Naive B cell (primary cell): ENCODE results near the gene SCEL. TPM values are rescaled to one million over a fixed set of nuclear protein-coding genes. Genes with fewer than 3 reads are reported as not detected.
"Not testable (repeated sequence)": the region's sequence is repeated elsewhere in the genome, so short reads cannot be mapped to it uniquely, and the experiment has no call there.

Source experiments
- ATAC-seq, 2 donors: fragments of 150-1000 bp; cut with Tn5 transposase; 2 replicates each; pipeline ENCODE4 v1.10.0; 2021; ENCODE audit warnings: low read depth in 2 of 2, mild to moderate bottlenecking in 2 of 2, moderate library complexity in 2 of 2
- DNase-seq: peaks from one replicate; pipeline ENCODE4 v3.0.0; 2022
- H3K27ac Mint-ChIP-seq, 6 donors: one replicate each; pipeline ENCODE4 v1.8.0; 2020 to 2022; ENCODE audit warnings: mild to moderate bottlenecking in 6 of 6, mixed read lengths in 6 of 6, moderate library complexity in 5 of 6, inconsistent platforms in 2 of 6
- H3K27me3 Mint-ChIP-seq, 3 donors: one replicate each; pipeline ENCODE4 v1.8.0; 2021 to 2022; ENCODE audit warnings: mixed read lengths in 3 of 3, mild to moderate bottlenecking in 1 of 3
- H3K36me3 Mint-ChIP-seq, 2 donors: one replicate each; pipeline ENCODE4 v1.8.0; 2020 to 2022; ENCODE audit warnings: mixed read lengths in 2 of 2, inconsistent platforms in 1 of 2, mild to moderate bottlenecking in 1 of 2
- H3K4me1 Mint-ChIP-seq, 3 donors: one replicate each; pipeline ENCODE4 v1.8.0; 2020 to 2022; ENCODE audit warnings: mixed read lengths in 3 of 3, inconsistent platforms in 1 of 3, mild to moderate bottlenecking in 1 of 3, moderate library complexity in 1 of 3
- H3K4me3 Mint-ChIP-seq, 8 donors: one replicate each; pipeline ENCODE4 v1.8.0; 2020 to 2022; ENCODE audit warnings: mild to moderate bottlenecking in 8 of 8, mixed read lengths in 8 of 8, moderate library complexity in 8 of 8, inconsistent platforms in 2 of 8
- H3K9me3 Mint-ChIP-seq, 7 donors: one replicate each; pipeline ENCODE4 v1.8.0; 2020 to 2022; ENCODE audit warnings: mixed read lengths in 7 of 7, mild to moderate bottlenecking in 5 of 7, inconsistent platforms in 2 of 7, moderate library complexity in 1 of 7
- polyA plus RNA-seq, 6 donors: library from polyadenylated mRNA; unstranded; fragments of 300-500 nt; fragmentation: Illumina TruSeq; gene quantifications; one replicate each; pipeline ENCODE4 v1.2.3, GENCODE V29; 2021; ENCODE audit warnings: low read depth in 6 of 6

SCEL gene
- polyA plus RNA-seq, 6 donors from 2014 or later, result not detected

DNA sequence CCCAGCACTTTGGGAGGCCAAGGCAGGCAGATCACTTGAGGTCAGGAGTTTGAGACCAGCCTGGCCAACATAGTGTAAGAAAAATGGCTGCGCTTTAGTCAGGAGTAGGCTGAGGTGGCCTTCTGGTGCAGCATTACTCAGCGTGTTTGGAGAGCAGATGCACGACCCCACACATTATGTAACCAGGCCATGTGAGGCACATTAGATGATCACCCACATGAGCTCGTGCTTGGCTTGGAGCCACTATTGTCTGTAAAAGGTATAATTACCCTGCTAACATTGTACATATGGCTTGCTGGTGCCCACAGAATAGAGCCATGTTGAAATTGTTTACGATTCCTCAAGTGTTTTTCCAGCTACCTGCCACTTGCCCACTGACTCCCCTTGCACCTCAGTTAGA is 24.0 kb upstream of the SCEL start:
- H3K4me3 Mint-ChIP-seq, result no peak overlapping the region
- H3K27ac Mint-ChIP-seq, result no peak overlapping the region
- ATAC-seq, result no peak

DNA sequence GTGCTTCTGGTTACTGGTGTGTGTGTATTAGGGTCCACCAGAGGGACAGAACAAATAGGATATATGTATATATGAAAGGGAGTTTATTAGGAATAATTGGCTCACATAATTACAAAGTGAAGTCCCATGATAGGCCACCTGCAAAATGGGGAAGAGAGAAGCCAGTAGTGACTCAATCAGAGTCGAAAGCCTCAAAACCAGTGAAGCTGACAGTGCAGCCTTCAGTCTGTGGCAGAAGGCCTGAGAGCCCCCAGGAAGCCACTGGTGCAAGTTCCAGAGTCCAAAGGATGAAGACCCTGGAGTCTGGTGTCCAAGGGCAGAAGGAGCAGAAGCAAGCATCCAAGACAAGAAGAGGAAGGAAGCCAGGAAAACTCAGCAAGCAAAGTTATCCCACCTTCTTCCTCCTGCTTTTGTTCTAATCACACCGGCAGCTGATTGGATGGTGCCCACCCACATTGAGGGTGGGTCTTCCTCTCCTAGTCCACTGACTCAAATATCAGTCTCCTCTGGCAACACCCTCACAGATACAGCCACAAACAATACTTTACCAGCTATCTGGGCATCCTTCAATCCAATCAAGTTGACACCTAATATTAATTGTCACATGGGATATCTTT is 21.7 kb upstream of the SCEL start:
- Mint-ChIP-seq H3K36me3 (no peaks in the 10 kb centered on the region), H3K4me3 (peak overlapping the region in 6 of 8 donors; percentile 6 to 78 (median 38)), H3K27me3 (no peaks in the 10 kb centered on the region), H3K27ac (peak overlapping the region in 4 of 6 donors; percentile 50 to 92 (median 69)), H3K9me3 (no peaks in the 10 kb centered on the region), H3K4me1 (peaks cover 12 to 16% (median 15%) of the 10 kb centered on the region in 3 donors)
- ATAC-seq (peak; percentile 92 to 93), DNase-seq (peak; percentile 16)

More for the DNA sequence above, 24.0 kb upstream of the SCEL start:
- Mint-ChIP-seq H3K9me3 (no peaks in the 10 kb centered on the region), H3K36me3 (no peaks in the 10 kb centered on the region), H3K4me1 (peaks cover 12 to 16% (median 15%) of the 10 kb centered on the region in 3 donors), H3K27me3 (peaks cover 0 to 7% (median 0%) of the 10 kb centered on the region in 3 donors)
- DNase-seq, result no peak

DNA sequence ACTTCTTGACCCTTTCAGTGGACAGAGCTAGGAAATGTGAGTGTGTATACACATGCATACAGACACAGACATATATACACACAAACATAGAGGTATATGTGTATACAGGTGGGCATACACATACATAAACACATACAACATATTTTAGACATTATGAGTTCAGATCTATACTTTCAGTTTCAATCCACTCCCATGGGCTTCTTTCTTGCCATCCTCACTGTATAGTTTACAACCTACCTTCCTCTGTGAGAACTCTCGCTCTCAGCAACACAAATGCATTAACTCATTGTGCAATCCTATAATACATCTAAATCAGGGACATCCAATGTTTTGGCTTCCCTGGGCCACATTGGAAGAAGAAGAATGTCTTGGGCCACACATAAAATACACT is 21.2 kb upstream of the SCEL start:
- H3K4me1 Mint-ChIP-seq, result peaks cover 12 to 16% (median 14%) of the 10 kb centered on the region in 3 donors
- DNase-seq, result no peak
- H3K4me3 Mint-ChIP-seq, result peak overlapping the region in 4 of 8 donors; percentile 22 to 78 (median 38)

DNA sequence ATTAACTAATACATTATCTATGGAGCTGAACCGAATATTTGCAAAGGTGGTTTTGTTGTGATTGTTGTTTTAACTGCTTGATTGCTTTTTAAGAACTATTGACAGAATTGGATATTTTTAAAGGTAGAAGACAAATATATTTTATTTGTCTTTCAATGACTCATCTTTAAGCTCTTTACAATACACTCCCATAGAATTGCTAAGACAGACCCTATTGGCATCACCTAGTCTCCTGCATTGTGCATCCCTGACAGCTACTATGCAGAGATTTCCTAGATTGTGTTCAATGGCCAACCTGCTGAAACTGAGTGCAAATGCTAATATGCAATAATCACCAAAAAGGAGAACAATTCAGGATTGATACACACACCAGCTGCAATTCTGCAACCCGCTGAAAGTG is 19.7 kb upstream of the SCEL start:
- Mint-ChIP-seq H3K4me1 (peaks cover 12 to 16% (median 12%) of the 10 kb centered on the region in 3 donors), H3K9me3 (no peaks in the 10 kb centered on the region), H3K27me3 (no peaks in the 10 kb centered on the region), H3K4me3 (no peak overlapping the region), H3K27ac (no peak overlapping the region), H3K36me3 (no peaks in the 10 kb centered on the region)
- ATAC-seq (no peak), DNase-seq (no peak)

More for the DNA sequence above, 21.2 kb upstream of the SCEL start:
- H3K27me3 Mint-ChIP-seq, result no peaks in the 10 kb centered on the region
- ATAC-seq, result peak; percentile 71 to 73
- H3K36me3 Mint-ChIP-seq, result no peaks in the 10 kb centered on the region
- no peaks in the 10 kb centered on the region for H3K9me3 Mint-ChIP-seq
- peak overlapping the region in 2 of 6 donors; percentile 50 to 92 for H3K27ac Mint-ChIP-seq

DNA sequence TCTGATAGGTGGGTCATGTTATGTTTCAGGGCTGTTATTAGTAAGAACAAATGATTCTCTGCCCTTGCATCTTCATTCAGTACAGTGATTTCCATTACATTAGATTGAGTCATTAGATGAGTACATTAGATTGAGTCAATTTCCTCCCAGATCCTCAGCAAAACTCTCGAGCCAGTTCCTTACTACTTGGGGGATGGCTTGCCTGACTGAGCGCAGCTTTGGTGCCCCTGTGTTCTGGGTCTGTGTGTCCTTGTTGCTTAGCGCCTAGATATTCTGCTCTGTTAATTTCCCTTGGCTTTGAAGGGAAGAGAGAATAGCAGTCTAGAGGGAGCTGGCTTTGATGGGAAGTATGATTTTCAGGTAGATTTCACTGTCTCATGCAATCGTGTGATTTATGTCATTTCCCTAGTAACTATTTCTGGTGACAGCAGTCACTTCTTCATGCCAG is 19.1 kb upstream of the SCEL start:
- ATAC-seq (no peak), DNase-seq (no peak)
- H3K9me3 Mint-ChIP-seq, result no peaks in the 10 kb centered on the region
- no peak overlapping the region for H3K27ac Mint-ChIP-seq
- H3K4me3 Mint-ChIP-seq, result no peak overlapping the region
- no peaks in the 10 kb centered on the region for H3K27me3 Mint-ChIP-seq
- H3K36me3 Mint-ChIP-seq, result no peaks in the 10 kb centered on the region
- H3K4me1 Mint-ChIP-seq, result peaks cover 12 to 16% (median 12%) of the 10 kb centered on the region in 3 donors

DNA sequence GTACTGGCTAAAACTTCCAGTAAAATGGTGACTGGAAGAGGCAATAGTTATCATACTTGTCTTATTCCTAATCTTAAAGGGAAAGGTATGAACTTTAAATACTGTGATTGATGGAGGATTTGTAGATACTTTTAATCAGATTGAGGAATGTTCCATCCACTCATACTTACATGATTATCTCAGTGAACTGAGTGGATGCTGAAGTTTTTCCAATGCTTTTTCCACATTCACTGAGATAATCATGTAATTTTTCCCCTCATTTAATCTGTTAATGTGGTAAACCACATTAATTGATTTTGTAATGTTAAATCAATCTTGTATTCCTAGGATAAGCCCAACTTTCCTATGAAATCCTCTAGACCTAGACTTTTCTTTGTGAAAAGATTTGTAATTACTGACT is 17.2 kb upstream of the SCEL start:
- Mint-ChIP-seq H3K9me3 (peaks cover 0 to 4% (median 0%) of the 10 kb centered on the region in 7 donors), H3K27me3 (peaks cover 0 to 5% (median 2%) of the 10 kb centered on the region in 3 donors), H3K36me3 (no peaks in the 10 kb centered on the region), H3K4me1 (peaks cover 12 to 15% (median 12%) of the 10 kb centered on the region in 3 donors), H3K27ac (no peak overlapping the region), H3K4me3 (no peak overlapping the region)
- DNase-seq (no peak), ATAC-seq (no peak)

DNA sequence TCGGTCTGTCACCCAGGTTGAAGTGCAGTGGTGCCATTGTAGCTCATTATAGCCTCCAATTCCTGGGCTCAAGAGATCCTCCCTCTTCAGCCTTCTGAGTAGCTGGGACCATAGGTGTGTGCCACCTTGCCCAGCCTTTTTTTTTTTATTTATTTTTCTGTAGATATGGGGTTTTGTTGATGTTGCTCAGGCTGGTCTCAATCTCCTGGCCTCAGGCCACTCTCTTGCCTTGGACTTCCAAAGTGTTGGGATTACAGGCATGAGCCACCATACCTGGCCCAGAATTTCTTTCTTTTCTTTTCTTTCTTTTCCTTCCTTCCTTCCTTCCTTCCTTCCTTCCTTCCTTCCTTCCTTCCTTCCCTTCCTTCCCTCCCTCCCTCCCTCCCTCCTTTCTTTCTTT is 16.1 kb upstream of the SCEL start:
- DNase-seq, H3K9me3 Mint-ChIP-seq, H3K27me3 Mint-ChIP-seq, H3K27ac Mint-ChIP-seq, H3K4me1 Mint-ChIP-seq, H3K36me3 Mint-ChIP-seq, H3K4me3 Mint-ChIP-seq, ATAC-seq: not testable (repeated sequence)

DNA sequence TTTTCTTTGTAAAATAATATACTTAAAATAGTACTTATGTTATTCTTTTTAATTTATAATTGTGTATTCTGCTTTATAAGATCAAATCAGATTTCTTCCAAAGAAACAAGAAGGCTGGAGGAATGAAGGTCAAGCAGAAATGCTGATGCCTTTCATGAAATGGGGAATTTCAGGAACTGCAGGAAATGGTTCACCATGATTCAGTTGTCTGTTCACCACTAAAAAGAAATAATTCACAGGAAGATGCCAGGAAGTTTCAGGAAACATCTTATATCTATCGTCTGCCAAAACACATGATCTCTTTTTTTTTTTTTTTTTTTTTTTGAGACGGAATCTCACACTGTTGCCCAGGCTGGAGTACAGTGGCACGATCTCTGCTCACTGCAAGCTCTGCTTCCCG is 15.7 kb upstream of the SCEL start:
- no peak overlapping the region for H3K27ac Mint-ChIP-seq
- H3K9me3 Mint-ChIP-seq, result peaks cover 0 to 4% (median 0%) of the 10 kb centered on the region in 7 donors
- no peaks in the 10 kb centered on the region for H3K36me3 Mint-ChIP-seq
- no peak for ATAC-seq
- H3K27me3 Mint-ChIP-seq, result peaks cover 0 to 8% (median 5%) of the 10 kb centered on the region in 3 donors
- no peak for DNase-seq
- no peak overlapping the region for H3K4me3 Mint-ChIP-seq
- no peaks in the 10 kb centered on the region for H3K4me1 Mint-ChIP-seq

DNA sequence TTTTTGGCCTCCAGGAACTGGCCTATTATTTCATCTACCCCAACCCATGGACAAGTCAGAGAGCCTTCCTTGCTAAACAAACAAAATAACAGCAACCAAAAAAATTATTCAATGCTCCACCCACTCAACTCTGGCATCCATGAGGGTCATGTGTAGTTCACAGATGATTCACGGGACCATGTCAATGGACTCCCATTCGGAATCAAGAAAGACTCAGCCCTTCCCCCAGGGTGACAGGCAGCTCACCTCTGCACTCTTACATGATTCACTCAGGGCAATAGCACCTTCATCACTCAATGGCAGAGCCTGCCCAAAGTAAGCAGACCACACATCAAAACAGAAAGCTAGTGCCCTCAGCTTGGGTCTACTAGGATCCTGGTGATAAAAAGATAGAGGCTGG is 14.3 kb upstream of the SCEL start:
- DNase-seq (no peak), ATAC-seq (no peak)
- peaks cover 0 to 4% (median 0%) of the 10 kb centered on the region in 7 donors for H3K9me3 Mint-ChIP-seq
- peaks cover 0 to 16% (median 5%) of the 10 kb centered on the region in 3 donors for H3K27me3 Mint-ChIP-seq
- H3K27ac Mint-ChIP-seq, result no peak overlapping the region
- no peak overlapping the region for H3K4me3 Mint-ChIP-seq
- no peaks in the 10 kb centered on the region for H3K4me1 Mint-ChIP-seq
- no peaks in the 10 kb centered on the region for H3K36me3 Mint-ChIP-seq

DNA sequence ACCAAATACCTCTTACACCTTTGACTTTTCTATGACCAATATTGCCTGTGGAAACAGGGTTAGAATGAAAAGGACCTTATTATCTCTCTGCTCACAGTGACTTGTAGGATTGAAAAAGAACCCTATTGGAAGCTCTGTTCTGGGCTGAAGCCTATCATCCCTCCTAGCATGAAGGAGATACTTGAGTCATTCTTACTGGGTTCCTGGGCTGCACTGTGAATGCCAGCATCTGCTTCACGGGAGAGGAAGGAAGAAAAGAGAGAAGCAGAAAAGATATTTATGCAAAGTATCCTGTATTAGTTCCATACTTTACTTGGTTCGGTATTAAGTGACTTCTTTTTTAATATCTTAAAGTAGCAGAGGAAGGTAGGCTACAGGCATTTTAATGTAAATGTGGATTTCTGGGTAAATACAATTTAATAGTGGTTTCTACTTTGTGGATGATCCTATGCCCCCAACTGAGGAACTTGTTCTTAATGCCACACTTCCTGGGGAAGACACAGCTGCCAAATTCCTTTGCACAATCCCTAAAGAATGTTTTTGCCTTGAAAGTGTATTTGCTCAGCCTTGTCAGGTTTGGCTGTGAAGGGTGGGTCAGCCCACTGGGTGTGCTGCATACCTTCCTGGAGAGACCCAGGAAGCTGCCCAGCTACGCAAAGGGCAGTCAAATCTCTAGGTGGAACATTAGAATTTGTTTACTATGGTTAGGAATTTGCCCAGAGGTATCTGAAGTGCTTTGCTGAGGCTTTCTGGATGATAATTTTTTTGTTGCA is 13.7 kb upstream of the SCEL start:
- Mint-ChIP-seq H3K27me3 (peaks cover 0 to 16% (median 5%) of the 10 kb centered on the region in 3 donors), H3K9me3 (peaks cover 0 to 4% (median 0%) of the 10 kb centered on the region in 7 donors), H3K4me1 (no peaks in the 10 kb centered on the region), H3K27ac (no peak overlapping the region), H3K4me3 (peak overlapping the region in 1 of 8 donors; percentile 54), H3K36me3 (no peaks in the 10 kb centered on the region)
- ATAC-seq (no peak), DNase-seq (no peak)

DNA sequence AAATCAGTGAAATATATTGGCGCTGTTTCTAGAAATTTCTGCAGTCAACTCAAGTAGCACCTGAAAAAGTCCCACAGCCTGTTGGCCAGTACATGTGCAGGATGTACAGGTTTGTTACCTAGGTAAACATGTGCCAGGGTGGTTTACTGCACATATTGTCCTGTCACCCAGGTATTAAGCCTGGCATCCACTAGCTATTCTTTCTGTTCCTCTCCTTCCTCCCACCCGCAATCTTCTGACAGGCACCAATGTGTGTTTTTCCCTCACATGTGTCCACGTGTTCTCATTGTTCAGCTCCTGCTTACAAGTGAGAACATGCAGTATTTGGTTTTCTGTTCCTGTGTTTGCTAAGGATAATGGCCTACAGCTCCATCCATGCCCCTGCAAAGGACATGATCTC is 13.1 kb upstream of the SCEL start:
- Mint-ChIP-seq H3K9me3 (peaks cover 0 to 4% (median 0%) of the 10 kb centered on the region in 7 donors), H3K36me3 (no peaks in the 10 kb centered on the region), H3K27ac (no peak overlapping the region), H3K4me3 (no peak overlapping the region), H3K27me3 (peaks cover 0 to 16% (median 5%) of the 10 kb centered on the region in 3 donors), H3K4me1 (no peaks in the 10 kb centered on the region)
- no peak for ATAC-seq
- no peak for DNase-seq

DNA sequence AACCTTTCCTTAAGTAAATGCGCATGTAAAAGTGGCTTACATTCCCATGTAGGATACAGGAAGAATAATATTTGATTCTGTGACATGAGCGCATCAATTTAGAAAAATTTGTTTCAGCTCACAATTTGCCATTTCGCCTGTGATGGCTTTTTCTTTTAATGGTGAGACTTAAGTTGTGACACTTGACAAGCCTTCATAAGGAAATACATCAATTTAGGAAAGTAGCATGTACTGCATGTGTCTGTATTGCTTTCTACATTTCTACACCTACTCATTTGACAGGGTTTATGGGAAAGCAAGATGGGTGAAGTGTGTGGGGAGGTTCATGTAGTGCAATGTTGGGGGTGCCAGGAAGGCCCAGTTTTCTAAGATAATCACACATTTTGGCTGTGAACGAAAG is 12.1 kb upstream of the SCEL start:
- no peaks in the 10 kb centered on the region for H3K36me3 Mint-ChIP-seq
- H3K4me3 Mint-ChIP-seq, result no peak overlapping the region
- H3K27me3 Mint-ChIP-seq, result peaks cover 0 to 16% (median 5%) of the 10 kb centered on the region in 3 donors
- H3K9me3 Mint-ChIP-seq, result peaks cover 0 to 4% (median 0%) of the 10 kb centered on the region in 7 donors
- DNase-seq (no peak), ATAC-seq (no peak)
- H3K4me1 Mint-ChIP-seq, result no peaks in the 10 kb centered on the region
- no peak overlapping the region for H3K27ac Mint-ChIP-seq

DNA sequence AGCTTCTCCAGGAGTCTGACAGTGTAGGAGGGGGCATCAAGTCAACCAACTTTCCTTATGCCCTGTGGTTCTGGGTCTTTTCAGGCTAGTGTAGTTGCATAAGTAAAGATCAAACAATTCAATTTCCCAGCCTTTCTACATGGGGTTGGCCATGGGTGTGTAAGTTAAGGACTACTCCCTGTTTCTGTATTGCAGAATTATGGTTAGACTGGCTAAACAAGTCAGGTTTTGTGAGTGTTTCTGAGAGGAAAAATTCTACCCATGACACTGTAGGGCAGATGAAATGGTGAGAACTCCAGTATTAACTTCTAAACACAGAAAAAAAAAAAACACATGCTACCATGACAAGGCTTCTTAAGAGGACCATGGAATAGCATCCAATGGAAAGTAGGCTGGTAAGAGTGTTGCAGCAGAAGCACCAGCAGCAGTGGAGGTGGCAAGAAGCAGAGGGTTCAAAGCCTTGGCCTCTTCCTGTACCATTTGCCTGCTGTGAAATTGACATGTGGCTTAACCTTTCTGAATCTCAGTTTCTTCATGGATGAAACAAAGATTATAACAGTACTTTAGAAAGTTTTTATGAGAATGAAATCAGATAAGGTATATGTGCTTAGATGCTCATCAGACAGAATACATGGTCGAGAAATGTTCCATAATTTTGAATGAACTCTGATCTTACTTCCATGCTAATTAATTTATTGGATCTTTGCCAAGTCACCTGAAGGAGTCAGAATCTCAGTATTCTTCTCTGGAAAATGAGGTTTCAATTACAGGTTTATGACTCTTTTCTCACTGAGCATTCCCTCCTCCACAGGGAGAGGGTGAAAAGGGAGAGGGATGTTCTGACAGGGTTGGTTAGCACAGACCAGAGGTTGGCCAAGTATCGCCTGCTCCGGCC is 11.4 kb upstream of the SCEL start:
- Mint-ChIP-seq H3K27me3 (peaks cover 0 to 16% (median 5%) of the 10 kb centered on the region in 3 donors), H3K4me1 (no peaks in the 10 kb centered on the region), H3K4me3 (no peak overlapping the region), H3K9me3 (peaks cover 0 to 4% (median 0%) of the 10 kb centered on the region in 7 donors), H3K27ac (no peak overlapping the region), H3K36me3 (no peaks in the 10 kb centered on the region)
- ATAC-seq (no peak), DNase-seq (no peak)
